ENCODE data around the gene SLC9A3.

The SLC9A3 gene

DNA sequence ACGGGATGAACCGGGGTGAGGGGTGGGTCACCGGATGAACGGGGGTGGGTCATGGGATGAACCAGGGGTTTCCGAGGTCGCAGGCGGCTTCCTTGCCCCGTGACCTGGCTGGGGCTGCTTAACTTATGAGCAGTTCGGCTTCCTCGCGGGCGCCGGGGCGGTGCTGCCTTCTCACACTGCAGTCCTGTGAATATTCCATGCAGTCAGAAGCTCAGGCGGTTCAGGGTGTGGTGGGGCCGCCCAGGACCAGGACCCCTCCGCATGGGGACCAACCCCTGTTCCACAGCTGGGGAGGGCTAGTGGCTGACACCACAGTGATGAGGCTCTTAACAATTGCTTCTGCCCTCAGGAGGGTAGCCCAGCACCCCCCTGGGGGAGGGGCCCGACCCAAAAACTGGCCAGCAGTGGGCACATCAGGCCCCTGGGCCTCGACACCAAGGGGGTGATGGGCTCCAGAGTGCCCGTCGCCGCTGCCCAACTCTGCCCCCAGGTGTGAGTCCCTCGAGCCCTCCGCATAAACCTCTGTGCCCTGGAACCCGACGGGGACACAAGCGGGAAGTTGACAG, 30.9 kb upstream of the SLC9A3 start:
- DNase-seq (ENCODE audit: low read depth in 1 of 2, low spot score in 1 of 2), result no peak

DNA sequence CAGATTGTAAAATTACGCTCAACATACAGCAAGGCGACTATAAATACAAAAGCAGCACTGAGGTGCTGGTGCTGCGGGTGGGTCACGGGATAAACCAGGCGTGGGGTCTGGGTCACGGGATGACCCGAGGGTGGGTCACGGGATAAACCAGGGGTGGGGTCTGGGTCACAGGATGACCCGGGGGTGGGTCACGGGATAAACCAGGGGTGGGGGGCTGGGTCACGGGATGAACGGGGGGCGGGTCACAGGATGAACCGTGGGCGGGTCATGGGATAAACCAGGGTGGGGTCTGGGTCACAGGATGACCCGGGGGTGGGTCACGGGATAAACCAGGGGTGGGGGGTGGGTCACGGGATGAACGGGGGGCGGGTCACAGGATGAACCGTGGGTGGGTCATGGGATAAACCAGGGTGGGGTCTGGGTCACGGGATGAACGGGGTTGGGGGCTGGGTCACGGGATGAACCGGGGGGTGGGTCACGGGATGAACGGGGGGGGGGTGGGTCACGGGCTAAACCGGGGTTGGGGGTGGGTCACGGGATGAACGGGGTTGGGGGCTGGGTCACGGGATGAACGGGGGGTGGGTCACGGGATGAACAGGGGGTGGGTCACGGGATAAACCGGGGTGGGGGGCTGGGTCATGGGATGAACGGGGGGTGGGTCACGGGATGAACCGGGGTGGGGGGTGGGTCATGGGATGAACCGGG, 30.2 kb upstream of the SLC9A3 start:
- no peak for DNase-seq (ENCODE audit: low read depth in 1 of 2, low spot score in 1 of 2)

DNA sequence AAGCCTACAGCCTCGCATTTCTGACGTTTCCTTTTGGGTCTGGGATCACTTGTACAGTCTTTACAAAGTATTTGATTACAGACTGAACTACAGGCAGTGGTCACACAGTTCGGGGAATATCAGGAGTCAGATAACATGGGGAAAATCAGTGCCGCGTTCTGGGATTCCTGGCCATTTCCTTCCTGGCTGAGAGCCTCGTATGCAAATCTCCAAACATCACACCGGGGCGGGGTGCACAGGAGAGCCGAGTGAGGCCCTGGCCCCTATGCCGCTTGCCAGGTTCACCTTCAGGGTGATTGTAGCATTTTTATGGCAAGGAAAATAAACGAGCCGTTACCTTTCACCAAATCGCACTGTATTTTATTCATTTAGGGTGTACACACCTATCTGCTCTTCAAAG, 29.6 kb upstream of the SLC9A3 start:
- no peak for DNase-seq (ENCODE audit: low read depth in 1 of 2, low spot score in 1 of 2)

DNA sequence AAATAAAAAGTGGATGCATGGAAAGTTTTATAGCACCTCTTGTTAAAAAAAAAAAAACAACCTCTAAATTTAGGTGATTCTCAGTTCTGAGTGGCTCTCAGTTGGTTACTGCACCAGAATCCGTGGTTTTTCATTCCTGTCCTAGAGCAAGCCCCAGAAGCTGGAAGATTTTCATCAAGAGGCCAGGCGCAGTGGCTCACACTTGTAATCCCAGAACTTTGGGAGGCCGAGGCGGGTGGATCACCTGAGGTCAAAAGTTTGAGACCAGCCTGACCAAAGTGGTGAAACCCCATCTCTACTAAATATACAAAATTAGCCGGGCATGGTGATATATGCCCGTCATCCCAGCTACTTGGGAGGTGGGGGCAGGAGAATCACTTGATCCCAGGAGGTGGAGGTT, 27.2 kb upstream of the SLC9A3 start:
- DNase-seq (ENCODE audit: low read depth in 1 of 2, low spot score in 1 of 2), result no peak

DNA sequence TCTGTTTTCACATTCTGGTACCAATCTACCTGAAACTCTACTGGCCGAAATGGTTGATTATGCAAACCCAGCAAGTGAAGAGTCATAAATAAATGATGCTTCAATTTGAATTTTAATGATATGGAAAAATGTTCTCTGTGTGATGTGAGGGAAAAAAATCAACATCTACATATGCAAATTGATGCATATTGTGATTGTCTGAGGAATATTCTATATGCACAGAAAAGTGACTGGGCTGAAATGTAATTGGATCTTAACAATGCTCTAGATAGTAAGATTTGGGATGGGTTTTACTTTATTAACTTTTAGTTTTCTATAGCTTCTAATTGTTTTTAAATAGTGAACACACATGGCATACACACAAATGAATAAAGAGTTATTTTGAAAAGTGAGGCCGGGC, 25.0 kb upstream of the SLC9A3 start:
- no peak for DNase-seq (ENCODE audit: low read depth in 1 of 2, low spot score in 1 of 2)

DNA sequence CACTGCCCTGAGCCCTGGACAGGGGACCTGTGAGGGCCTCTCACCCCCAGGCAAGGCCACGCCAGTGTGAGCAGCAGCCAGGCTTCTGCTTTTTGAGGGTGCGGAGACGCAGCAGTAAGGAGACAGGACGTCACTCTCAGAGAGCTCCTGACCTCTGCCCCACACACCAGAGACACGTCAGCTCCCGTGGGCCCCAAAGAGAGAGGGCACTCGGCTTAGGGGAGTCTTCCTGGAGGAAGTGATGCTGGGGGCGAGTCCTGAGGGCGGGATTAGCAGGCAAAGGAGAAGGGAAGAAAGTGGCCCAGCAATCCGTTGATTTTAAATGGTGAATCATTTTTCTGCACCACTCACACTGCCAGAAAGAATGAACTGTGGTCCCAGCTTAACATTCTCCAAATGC, 24.0 kb upstream of the SLC9A3 start:
- DNase-seq (ENCODE audit: low read depth in 1 of 2, low spot score in 1 of 2), result no peak

GRCh38 chr5:547086-547924, 23.1 kb upstream of the SLC9A3 start:
- no peak for DNase-seq (ENCODE audit: low read depth in 1 of 2, low spot score in 1 of 2)

DNA sequence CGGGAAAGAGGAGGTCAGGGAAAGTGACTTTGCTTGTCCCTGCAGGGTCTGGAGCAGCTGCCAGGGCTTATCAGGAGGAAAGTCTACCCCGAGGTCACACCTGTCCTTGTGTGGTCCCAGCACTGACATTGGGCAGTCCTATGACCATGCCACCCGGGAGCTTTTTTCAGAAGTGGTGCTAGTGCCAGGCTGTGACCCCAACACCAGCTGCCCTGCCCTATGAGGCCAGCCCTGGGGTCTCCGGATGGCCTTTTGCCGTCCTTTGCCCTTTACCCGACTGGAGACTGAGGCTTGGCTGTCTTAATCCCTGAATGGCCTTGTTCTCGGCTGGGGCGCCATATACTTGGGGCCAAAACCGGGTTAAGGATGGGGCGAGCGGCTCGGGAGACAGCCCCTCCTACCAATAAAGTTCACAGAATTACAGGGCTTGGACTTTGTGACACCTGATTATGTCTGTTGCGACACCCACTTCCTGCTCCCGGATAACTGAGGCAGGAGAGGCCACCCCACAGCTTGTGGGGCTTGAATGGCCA, 22.2 kb upstream of the SLC9A3 start:
- no peak for DNase-seq (ENCODE audit: low read depth in 1 of 2, low spot score in 1 of 2)

DNA sequence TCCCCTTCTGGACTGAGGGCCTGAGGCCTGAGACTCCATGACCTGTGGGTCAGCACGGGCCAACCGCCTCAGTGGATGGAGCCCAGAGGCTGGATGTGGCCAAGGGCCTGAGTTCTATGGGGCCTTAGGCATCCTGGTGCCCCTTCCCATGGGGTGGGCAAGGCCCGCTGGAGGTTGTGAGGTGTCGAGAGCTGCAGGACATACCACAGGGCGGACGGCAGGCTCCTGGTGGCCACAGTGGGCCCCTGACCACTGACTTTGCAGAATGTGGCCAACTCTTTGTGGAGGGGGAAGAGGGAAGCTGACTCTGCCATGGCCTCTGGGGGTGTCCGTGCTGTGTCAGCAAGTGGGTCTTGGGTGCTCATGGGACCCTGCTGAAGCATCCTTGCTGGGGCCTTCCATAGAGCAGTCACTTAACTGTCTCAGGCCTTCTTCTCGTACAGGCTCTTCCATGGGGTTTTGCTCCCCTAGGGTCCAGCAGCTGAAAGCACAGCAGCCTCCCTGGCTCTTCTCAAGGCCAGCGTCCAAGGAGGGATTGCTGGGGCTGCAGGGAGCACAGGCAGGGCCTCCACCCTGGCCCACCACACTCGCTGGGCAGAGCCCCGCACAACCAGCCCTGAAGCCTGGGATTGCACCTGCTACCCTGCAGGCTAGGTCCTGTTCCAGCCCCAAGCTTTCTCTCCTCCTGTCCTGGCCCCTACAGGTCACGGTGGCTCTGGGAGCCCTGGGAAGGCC, 21.6 kb upstream of the SLC9A3 start:
- DNase-seq (ENCODE audit: low read depth in 1 of 2, low spot score in 1 of 2), result no peak

GRCh38 chr5:544675-545355, 20.6 kb upstream of the SLC9A3 start:
- no peak for DNase-seq (ENCODE audit: low read depth in 1 of 2, low spot score in 1 of 2)

GRCh38 chr5:543755-544674, 19.8 kb upstream of the SLC9A3 start:
- DNase-seq (ENCODE audit: low read depth in 1 of 2, low spot score in 1 of 2), result peak in 1 of 2 donors; percentile 18

DNA sequence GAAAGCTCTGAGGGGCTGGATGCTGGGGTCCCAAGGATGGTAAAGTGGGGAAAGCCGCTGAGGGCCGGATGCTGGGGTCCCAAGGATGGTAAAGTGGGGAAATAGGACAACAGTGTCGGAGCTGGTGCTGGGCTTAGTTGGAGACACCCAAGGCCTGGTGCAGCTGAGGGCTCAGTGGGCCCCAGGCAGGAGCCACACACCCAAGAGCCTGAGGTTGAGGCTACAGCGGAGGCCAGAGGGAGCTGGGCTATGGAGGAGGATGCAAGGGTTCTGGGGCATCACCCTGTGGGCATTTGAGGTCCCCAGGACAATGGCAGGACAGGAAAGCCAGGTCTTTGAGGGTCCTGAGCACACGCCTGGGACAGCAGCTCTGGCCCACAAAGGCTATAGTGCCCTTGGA, 19.1 kb upstream of the SLC9A3 start:
- DNase-seq (ENCODE audit: low read depth in 1 of 2, low spot score in 1 of 2), result no peak

- DNase-seq (ENCODE audit: low read depth in 1 of 2, low spot score in 1 of 2), result no peak
Measured at GRCh38 chr5:542319-543311, 18.4 kb upstream of the SLC9A3 start.

DNA sequence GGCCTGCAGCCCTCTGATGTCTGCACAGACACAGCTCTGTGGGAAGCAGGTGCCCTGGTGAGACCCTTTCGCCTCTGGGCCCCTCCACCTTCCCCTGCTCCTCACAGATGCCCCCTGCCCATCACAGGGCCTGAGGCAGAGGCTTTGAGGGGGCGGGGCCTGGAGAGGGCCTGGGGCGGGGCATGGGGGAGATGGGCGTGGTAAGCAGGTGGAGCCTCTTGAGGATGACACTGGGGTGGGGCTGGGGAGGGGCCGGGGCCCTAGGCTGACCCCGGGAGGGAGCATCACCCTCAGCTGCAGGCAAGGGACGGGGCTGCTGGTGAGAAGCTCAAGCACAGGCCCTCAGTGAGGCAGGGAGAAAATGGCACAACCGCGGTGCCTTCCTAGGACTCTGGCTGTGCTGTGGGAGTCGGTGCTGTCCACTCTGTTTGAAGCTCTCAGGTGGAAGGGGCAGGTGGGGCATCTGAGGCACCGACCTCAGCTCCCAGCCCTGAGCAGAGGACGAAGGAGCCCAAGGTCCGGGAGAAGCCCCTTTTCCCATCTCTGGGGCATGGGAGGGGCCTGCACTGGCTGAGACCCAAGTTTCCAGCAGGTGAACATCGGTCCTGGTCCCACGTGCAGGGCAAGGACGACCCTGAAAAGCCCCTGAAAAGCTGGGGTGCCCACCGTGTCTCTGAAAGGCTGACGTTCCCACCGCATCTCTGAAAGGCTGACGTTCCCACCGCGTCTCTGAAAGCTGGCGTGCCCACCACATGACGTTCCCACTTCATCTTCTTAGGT, 17.5 kb upstream of the SLC9A3 start:
- no peak for DNase-seq (ENCODE audit: low read depth in 1 of 2, low spot score in 1 of 2)

DNA sequence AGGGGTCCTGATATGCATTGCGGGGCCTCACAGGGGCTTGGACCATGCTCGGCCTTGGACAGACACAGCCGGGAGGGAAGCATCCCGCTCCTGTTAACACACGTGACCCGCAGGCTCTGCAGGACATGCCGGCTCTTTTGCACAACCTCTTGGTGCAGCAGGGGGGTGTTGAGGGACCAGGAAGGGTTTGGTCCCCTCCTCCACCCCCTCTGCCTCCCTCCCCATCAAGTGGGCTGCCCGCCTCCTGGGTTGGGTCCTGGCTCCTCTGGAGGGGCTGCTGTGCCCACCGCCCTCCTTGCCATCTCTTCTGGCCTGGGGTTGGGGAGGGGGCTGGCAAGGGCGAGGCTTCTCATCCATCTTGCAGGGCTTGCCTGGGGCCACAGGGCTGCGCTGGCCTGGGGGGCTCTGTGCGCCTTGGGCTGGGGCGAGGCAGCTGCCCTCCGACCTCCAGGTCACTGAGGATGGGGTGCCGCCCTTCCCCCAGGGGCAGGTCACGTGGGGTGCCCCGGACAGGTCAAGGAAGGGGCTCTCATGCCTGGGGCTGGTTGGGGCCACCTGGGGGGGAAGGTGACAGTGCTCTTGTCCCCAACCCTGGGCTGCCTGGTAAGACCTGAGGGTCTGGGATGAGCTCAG, 16.8 kb upstream of the SLC9A3 start:
- DNase-seq (ENCODE audit: low read depth in 1 of 2, low spot score in 1 of 2), result no peak

DNA sequence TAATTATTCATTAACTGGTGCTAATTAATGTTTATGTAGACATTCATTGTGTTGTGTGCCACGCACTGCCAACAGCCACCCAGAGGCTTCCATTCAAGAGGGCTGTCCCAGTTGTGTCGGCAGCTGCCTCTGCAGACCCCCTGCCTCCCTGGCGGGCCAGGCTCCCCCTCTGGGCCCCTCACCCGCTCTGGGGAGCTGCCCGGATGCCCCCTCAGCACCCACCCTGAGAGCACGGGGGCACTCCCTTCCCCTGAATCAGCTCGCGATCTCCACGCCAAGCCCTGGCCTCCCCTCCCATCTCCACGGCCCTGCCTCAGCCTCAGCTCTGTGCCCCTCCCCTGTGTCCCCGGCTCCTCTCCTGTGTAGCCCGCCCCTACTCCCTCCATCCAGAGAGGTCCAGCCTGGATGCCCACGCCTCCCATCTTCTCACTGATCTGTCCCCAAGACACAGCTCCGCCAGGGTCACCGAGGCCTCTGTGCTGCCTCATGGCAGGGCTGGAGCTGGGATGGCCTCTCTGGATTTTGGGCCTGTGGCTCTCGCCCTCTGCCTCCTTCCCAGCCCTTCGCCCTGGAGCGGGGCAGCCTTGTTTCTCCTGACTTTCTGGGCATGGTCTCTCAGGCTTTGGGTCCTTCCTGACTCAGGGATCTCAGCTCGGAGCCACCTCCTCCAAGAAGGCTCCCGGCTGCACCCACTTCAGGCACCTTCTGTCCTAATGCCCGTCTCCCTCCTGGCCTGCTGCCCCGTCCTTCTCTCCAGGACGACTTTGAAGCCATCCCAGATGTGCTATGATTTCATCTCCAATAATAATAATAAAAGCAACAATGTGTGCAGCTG, 16.0 kb upstream of the SLC9A3 start:
- DNase-seq (ENCODE audit: low read depth in 1 of 2, low spot score in 1 of 2), result no peak

Data from activated CD4-positive, alpha-beta T cell treated with anti-CD3 and anti-CD28 coated beads, Interleukin-2, amount 50 U/mL, for 24 hours (primary cell).